Breast epithelium (tissue), 4 donors: Measurements from ENCODE around the gene BNC1. TPM values are rescaled to one million over a fixed set of nuclear protein-coding genes. Genes with fewer than 3 reads are reported as not detected.

Source experiments
- DNase-seq, 2 donors: peaks; one replicate each; pipeline ENCODE4 v3.0.0-alpha.2; 2019; ENCODE audit warnings: low spot score in 2 of 2
- H3K27ac ChIP-seq, 2 donors: fragments of 200-600 bp; sonication (generic) in 1 of 2; one replicate each; pipeline ENCODE4 v1.5.1; 2016 to 2019; ENCODE audit warnings: mild to moderate bottlenecking in 1 of 2
- H3K27me3 ChIP-seq, 2 donors: fragments of 200-600 bp; sonication (generic) in 1 of 2; one replicate each; pipeline versions ENCODE4 v1.5.1 to v1.6.0; 2017 to 2019; ENCODE audit warnings: control low read depth in 1 of 2, mild to moderate bottlenecking in 1 of 2
- H3K36me3 ChIP-seq: fragments of 200-600 bp; one replicate; pipeline ENCODE4 v1.5.1; 2019
- H3K4me1 ChIP-seq, 2 donors: fragments of 200-600 bp; sonication (generic); one replicate each; pipeline ENCODE4 v1.5.1; 2016 to 2019; ENCODE audit warnings: control low read depth in 1 of 2
- H3K4me3 ChIP-seq, 3 donors: fragments of 200-600 bp; sonication (generic); 1 replicate in 2 of 3; 2 replicates in 1 of 3; pipeline ENCODE4 v1.5.1; 2016 to 2019; ENCODE audit warnings: mild to moderate bottlenecking in 3 of 3, moderate library complexity in 2 of 3
- H3K9me3 ChIP-seq, 2 donors: fragments of 200-600 bp; sonication (generic) in 1 of 2; one replicate each; pipeline ENCODE4 v1.5.1; 2016 to 2019; ENCODE audit warnings: control low read depth in 1 of 2
- CTCF ChIP-seq, 3 donors: fragments of 450-650 bp; IDR thresholded peaks; one replicate each; pipeline ENCODE4 v1.5.1; 2016 to 2017; ENCODE audit warnings: antibody characterized with exemption in 3 of 3, mild to moderate bottlenecking in 3 of 3, moderate library complexity in 3 of 3
- POLR2A ChIP-seq: fragments of 450-650 bp; IDR thresholded peaks from one replicate; pipeline ENCODE4 v1.6.1; 2016; ENCODE audit warnings: antibody characterized with exemption, mild to moderate bottlenecking, moderate library complexity
- POLR2AphosphoS5 ChIP-seq, 3 donors: sonication (generic); formaldehyde crosslinking; IDR thresholded peaks; one replicate each; pipeline ENCODE4 v1.6.1; 2017; ENCODE audit warnings: antibody characterized with exemption in 3 of 3
- intact Hi-C: fragments of 100-400 bp; cut with DNase I; formaldehyde crosslinking; loops from one replicate; pipeline ENCODE4 v1.15.1; 2023; ENCODE audit warnings: low total_unique reads
- total RNA-seq, 3 donors: library from RNA; depleted of rRNA; stranded (reverse); fragments of >200 nt; gene quantifications; one replicate each; pipeline ENCODE4 v1.1.0, GENCODE V29; 2016

Gene BNC1
- total RNA-seq, 3 donors from 2014 or later, result 0.48 to 10.7 (median 1.6) TPM

DNA sequence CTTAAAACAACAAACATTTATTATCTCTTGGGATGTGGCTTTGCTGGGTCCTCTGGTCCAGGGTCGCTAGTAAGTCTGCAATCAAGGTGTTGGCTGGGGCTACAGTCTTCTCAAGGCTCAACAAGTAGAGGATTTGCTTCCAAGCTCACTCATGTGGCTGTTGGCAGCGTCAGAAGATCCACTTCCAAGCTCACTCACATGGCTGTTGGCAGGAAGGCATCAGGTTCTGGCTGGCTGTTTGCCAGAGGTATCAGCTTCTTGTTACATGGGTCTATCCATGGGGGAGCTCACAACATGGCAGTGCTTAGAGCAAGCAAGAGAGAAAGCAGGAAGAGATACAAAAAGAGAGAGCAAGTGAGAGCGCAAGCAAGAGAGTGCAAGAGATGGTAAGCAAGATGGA, 15.0 kb upstream of the BNC1 start:
- Histone ChIP-seq H3K36me3 (no peaks in the 10 kb centered on the region), H3K9me3 (no peaks in the 10 kb centered on the region), H3K27me3 (no peaks in the 10 kb centered on the region), H3K27ac (no peak overlapping the region), H3K4me1 (no peaks in the 10 kb centered on the region), H3K4me3 (no peak overlapping the region)
- no peak for DNase-seq
- TF ChIP-seq POLR2AphosphoS5 (IDR thresholded peaks at IDR 0.05), result no peak
- no peak for TF ChIP-seq CTCF (IDR thresholded peaks at IDR 0.05)
- no peak for TF ChIP-seq POLR2A
- intact Hi-C loops, result no loop called here

DNA sequence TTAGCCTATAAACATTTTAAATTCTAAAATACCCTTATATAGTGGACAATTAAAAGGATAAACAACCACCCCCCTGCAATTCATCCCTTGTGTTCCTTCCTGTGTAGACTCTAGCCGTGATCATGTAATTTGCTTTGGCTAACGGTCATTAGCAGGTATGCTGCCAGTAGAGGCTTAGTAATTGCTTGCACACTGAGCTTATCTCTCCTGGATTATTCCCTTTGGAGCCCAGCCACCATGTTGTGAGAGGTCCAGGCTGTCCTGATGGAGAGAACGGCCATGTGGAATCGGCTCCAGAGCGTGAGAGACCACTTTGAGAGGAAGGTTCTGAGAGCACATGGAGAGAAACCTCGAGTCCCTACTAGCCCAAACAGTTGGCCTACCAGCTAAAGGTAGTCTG, 11.0 kb upstream of the BNC1 start:
- Histone ChIP-seq H3K4me1 (peaks cover 0 to 4% of the 10 kb centered on the region in 2 donors), H3K4me3 (no peak overlapping the region), H3K9me3 (no peaks in the 10 kb centered on the region), H3K27ac (no peak overlapping the region), H3K27me3 (no peaks in the 10 kb centered on the region), H3K36me3 (no peaks in the 10 kb centered on the region)
- DNase-seq, result no peak
- intact Hi-C loops, result no loop called here
- no peak for TF ChIP-seq POLR2A
- TF ChIP-seq CTCF (IDR thresholded peaks at IDR 0.05), result no peak
- TF ChIP-seq POLR2AphosphoS5 (IDR thresholded peaks at IDR 0.05), result no peak

DNA sequence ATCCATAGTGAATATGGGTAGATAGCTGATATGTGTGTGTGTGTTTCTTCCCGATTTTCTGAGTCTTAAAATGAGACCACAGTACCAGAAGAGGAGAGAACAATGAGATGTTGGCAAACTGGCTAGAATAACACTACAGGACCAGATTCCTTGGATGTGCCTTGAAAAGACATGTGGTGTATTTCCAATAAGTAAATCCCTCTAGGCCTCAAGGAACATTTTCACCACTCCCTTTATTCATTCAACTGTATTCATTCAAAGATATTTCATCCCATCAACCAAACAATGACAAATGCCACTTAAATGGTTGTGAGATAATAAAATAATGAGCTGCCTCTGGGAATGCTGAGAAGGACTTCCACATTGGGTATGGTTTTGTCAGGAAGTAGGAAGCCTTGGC, 8.7 kb upstream of the BNC1 start:
- H3K36me3 ChIP-seq, result no peaks in the 10 kb centered on the region
- H3K9me3 ChIP-seq, result no peaks in the 10 kb centered on the region
- H3K4me3 ChIP-seq, result no peak overlapping the region
- TF ChIP-seq CTCF (IDR thresholded peaks at IDR 0.05) (no peak), POLR2A (no peak), POLR2AphosphoS5 (IDR thresholded peaks at IDR 0.05) (no peak)
- no peak for DNase-seq
- peaks cover 0 to 4% of the 10 kb centered on the region in 2 donors for H3K4me1 ChIP-seq
- intact Hi-C loops, result no loop called here
- H3K27me3 ChIP-seq, result no peaks in the 10 kb centered on the region
- no peak overlapping the region for H3K27ac ChIP-seq

- Histone ChIP-seq H3K27me3 (no peaks in the 10 kb centered on the region), H3K27ac (no peak overlapping the region), H3K4me3 (no peak overlapping the region), H3K9me3 (no peaks in the 10 kb centered on the region), H3K4me1 (peaks cover 0 to 4% of the 10 kb centered on the region in 2 donors), H3K36me3 (no peaks in the 10 kb centered on the region)
- no peak for DNase-seq
- no peak for TF ChIP-seq POLR2A
- no peak for TF ChIP-seq POLR2AphosphoS5 (IDR thresholded peaks at IDR 0.05)
- TF ChIP-seq CTCF (IDR thresholded peaks at IDR 0.05), result no peak
- intact Hi-C loops, result no loop called here
Observed at GRCh38 chr15:83292317-83292716, 7.9 kb upstream of the BNC1 start.

- peaks cover 0 to 11% of the 10 kb centered on the region in 2 donors for H3K27me3 ChIP-seq
- peaks cover 0 to 4% of the 10 kb centered on the region in 2 donors for H3K4me1 ChIP-seq
- TF ChIP-seq POLR2AphosphoS5 (IDR thresholded peaks at IDR 0.05), result no peak
- no peak for TF ChIP-seq CTCF (IDR thresholded peaks at IDR 0.05)
- no peak for TF ChIP-seq POLR2A
- intact Hi-C loops, result no loop called here
- H3K36me3 ChIP-seq, result no peaks in the 10 kb centered on the region
- H3K4me3 ChIP-seq, result no peak overlapping the region
- no peaks in the 10 kb centered on the region for H3K9me3 ChIP-seq
- no peak for DNase-seq
- H3K27ac ChIP-seq, result no peak overlapping the region
Observed at GRCh38 chr15:83290236-83290635, 5.8 kb upstream of the BNC1 start.
